Superior temporal gyrus (tissue), 1 donor: ENCODE data around the gene YBX1.
"Not testable (repeated sequence)": the region's sequence is repeated elsewhere in the genome, so short reads cannot be mapped to it uniquely, and the experiment has no call there.

Experiments
- DNase-seq: peaks from one replicate; pipeline ENCODE4 v3.0.0-alpha.2; 2016; ENCODE audit errors: extremely low spot score

YBX1 gene

GRCh38 chr1:42689912-42690311, 7.7 kb downstream of the YBX1 start:
- DNase-seq: no peak

DNA sequence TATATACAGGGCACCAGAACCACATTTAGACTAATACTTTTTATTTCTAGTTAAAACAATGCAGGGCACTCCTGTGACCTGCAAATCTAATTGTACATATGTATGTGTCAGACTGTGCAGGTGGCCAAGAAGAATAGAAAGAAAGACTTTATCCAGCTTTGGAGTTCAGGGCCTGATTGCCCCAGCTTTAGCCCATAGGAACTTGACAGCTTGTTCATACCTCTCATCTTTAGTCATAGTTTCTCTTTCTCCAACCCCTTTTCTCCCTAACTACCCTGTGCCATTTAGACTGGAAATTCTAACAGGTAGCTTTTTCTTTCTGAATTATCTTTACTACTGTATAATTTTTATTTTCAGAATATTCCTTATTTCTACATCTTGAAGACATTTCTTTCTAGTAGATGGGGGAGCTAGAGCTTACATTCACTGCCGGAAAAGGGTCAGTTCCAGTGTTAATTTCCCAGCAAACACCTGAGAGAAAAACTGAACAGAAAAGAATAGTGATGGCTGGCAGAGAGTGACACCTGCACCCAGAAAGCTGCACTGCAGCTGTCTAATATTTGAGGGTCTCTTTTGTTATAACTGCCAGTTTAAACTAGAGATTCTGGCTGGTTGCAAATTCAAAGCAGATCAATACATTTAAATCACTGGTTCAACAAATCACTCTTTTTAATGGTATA, 8.4 kb downstream of the YBX1 start:
- no peak for DNase-seq

DNA sequence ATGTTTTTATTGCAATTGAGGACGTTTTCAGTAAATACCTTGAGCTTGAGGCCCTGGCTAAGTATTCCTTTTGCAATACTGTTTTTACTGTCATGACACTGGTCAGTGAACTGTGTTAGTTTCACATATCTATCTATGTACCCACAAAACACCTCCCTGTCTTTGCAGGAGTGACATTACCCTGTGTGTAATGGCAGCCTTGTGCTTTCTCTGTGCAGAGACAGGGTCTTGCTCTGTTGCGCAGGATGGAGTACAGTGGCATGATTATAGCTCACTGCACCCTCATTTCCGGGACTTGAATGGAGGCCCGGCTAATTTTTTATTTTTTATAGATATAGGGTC, 8.9 kb downstream of the YBX1 start:
- DNase-seq: no peak

GRCh38 chr1:42692461-42692860, 10.2 kb downstream of the YBX1 start:
- DNase-seq: no peak

DNA sequence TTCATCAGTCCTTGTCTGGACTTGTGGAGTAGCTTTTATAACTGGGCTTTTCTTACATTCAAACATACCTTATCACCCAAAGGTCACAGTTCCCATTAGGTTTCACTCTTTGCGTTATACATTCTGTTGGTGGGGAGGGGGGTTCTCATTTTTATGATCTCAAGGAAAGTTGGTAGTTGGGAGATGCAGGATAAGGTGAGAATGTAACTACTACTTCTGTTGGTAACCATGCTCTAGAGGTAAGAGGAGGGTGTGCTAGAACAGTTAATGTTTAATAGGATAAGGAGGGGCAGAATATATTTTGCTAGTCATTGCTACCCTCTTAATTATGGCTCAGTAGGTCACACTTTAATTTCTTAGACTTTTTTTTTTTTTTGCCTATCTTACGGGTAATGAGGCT, 10.7 kb downstream of the YBX1 start:
- no peak for DNase-seq

GRCh38 chr1:42698081-42698813, 16.0 kb downstream of the YBX1 start:
- no peak for DNase-seq

DNA sequence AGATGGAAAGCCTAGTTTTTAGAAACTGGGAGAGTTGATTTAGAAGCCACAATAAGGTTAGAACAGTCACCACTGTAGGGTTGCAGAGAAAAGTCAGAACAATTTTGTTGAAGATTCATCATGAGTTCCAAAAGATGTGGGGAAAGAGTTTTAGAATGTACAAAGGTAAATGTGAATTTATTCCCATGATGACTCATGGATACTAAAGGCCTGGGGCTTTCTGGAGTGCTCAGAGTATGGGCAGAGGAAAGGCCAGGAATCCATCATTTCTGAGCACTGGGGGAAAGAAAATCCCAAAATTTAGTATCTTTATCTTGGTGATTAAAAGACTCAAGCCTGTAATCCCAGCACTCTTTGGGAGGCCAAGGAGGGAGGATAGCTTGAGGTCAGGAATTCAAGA, 17.8 kb downstream of the YBX1 start:
- no peak for DNase-seq

DNA sequence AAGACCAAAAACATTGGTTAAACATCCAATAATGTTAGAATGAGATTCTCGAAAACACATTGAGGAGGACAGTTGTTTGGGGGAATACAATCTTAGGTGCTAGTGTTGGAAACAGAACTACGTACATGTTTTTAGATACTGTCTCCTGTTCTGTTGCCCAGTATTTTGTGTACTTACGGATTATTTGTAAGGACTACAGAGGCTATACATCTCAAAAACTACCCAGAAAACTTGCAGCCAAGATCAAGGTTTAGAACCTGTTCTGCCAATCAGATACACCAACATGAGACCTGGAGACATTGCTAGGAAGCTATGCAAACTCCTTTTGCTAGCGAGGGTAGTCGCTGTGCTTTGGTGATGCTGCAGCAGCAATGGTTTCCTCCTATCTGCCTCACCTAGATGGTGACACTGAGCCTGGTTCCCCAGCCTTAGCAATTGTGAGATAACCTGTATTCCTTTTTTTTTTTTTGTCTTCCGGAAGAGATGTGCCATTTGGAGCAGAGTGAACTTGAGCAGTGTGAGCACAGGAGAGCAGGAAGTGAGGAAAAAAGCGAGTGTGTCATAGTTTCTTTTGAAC, 21.8 kb downstream of the YBX1 start:
- no peak for DNase-seq

DNA sequence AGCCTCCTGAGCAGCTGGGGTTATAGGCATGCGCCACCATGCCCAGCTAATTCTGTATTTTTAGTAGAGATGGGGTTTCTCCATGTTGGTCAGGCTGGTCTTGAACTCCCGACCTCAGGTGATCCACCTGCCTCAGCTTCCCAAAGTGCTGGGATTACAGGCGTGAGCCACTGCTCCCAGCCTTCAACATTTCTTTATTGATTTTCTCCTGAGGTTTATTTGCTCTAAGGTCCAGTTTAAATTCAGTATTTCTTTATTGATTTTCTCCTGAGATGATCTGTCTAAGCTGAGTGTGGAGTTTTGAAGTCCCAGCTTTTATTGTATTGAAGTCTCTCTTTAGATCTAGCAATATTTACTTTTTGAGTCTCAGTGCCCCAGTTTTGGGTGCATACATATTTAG, 30.6 kb downstream of the YBX1 start:
- not testable (repeated sequence) for DNase-seq

GRCh38 chr1:42713293-42713692, 31.1 kb downstream of the YBX1 start:
- DNase-seq: no peak

GRCh38 chr1:42714441-42714840, 32.2 kb downstream of the YBX1 start:
- DNase-seq: not testable (repeated sequence)

GRCh38 chr1:42720868-42721267, 38.6 kb downstream of the YBX1 start:
- no peak for DNase-seq

- DNase-seq: no peak
These were observed 39.7 kb downstream of the YBX1 start for GRCh38 chr1:42721926-42722325.

DNA sequence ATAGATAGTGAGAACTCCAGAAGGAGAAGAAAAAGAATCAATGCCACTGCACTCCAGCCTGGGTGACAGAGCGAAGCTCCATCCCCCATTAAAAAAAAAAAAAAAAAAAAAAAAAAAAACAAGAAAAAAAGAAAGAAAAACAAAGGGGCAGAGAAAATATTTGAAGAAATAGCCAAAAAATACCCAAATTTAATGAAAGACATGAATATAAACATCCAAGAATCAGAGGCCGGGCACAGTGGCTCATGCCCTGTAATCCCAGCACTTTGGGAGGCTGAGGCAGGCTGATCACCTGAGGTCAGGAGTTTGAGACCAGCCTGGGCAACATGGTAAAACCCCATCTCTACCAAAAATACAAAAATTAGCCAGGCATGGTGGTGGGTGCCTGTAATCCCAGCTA, 40.2 kb downstream of the YBX1 start:
- DNase-seq: not testable (repeated sequence)

DNA sequence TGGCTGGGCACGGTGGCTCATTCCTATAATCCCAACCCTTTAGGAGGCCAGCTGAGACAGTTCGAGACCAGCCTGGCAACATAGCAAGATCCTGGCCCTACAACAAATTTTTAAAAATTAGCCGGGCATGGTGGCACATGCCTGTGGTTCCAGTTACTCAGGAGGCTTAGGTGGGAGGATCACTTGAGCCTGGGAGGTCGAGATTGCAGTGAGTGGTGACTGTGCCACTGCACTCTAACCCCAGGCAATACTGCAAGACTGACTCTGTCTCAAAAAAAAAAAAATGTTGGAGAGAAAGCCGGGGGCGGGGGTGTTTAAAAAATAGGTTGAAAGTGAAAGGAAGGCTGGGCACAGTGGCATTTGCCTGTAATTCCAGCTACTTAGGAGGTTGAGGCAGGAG, 41.3 kb downstream of the YBX1 start:
- DNase-seq: no peak

DNA sequence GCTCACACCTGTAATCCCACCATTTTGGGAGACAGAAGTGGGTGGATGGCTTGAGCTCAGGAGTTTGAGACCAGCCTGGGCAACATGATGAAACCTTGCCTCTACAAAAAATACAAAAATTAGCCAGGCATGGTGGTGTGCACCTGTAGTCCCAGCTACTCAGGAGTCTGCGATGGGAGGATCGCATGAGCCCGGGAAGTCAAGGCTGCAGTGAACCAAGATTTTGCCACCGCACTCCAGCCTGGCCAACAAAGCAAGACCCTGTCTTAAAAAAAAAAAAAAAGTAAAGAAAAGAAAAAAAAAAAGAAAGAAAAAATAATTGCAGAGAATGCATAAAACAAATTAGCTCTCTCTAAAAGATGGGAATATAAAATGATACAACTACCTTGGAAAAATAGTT, 43.6 kb downstream of the YBX1 start:
- DNase-seq: not testable (repeated sequence)

DNA sequence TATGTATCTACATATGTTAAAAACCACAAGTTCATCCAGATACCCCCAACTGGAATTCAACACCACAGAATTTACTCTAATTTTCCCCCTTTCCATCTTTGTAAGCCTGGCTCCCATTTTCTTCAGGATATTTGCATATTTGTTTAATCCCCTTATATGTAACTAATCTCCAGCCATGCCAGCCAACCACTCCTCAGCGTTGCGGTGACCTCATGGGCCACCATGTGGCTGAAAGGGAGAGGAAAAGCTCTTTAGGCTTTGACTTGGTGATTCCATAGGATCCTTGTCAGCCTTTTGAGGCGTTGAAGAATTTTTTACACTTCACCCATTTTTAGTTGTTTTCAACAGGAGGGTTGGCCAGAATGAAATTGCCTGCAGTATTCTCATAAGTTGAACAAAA, 47.8 kb downstream of the YBX1 start:
- DNase-seq: no peak

- no peak for DNase-seq
These were observed 48.8 kb downstream of the YBX1 start for GRCh38 chr1:42730988-42731387.

DNA sequence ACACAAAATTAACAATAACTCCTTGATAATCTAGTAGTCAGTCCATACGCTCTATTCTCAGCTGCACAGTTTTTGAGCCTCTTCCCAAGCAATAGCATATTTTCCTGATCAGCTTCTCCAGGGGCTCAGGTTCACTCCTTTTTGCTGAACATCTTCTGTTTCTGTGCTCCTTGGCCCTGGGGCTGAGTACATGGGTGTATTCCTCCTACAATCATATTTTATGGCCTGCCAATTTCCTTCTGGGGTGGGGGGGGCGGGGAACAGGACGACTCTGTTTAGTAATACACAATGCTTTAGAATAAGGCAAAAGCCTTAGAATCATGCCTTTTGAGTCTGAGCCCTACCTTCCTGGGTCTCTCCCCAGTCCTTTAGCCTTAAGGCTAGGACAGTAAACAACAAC, 49.4 kb downstream of the YBX1 start:
- no peak for DNase-seq

- DNase-seq: no peak
These were observed 50.0 kb downstream of the YBX1 start for GRCh38 chr1:42732126-42732680.

- no peak for DNase-seq
These were observed 51.4 kb downstream of the YBX1 start for GRCh38 chr1:42733415-42734200.
